Ishikawa (cell line): ENCODE measurements around the gene LRRC15.

ENCODE experiments used
- CEBPB ChIP-seq: IDR thresholded peaks from 2 replicates; pipeline ENCODE4 v1.6.1; 2012
- CREB1 ChIP-seq: IDR thresholded peaks from 2 replicates; pipeline ENCODE4 v1.6.1; 2012; ENCODE audit warnings: low read depth
- EGR1 ChIP-seq: IDR thresholded peaks from 2 replicates; pipeline ENCODE4 v1.6.1; 2012
- EP300 ChIP-seq: IDR thresholded peaks from 2 replicates; pipeline ENCODE4 v1.6.1; 2012; ENCODE audit warnings: borderline replicate concordance
- FOXM1 ChIP-seq: IDR thresholded peaks from 2 replicates; pipeline ENCODE4 v1.6.1; 2012; ENCODE audit warnings: low read depth, borderline replicate concordance
- NFIC ChIP-seq: IDR thresholded peaks from 2 replicates; pipeline ENCODE4 v1.6.1; 2012
- RAD21 ChIP-seq: IDR thresholded peaks from 2 replicates; pipeline ENCODE4 v1.6.1; 2012; ENCODE audit warnings: low read depth
- TAF1 ChIP-seq: IDR thresholded peaks from 2 replicates; pipeline ENCODE4 v1.6.1; 2012; ENCODE audit warnings: low read depth, mild to moderate bottlenecking
- TCF12 ChIP-seq: IDR thresholded peaks from 2 replicates; pipeline ENCODE4 v1.6.1; 2012; ENCODE audit warnings: low read depth
- YY1 ChIP-seq: IDR thresholded peaks from 2 replicates; pipeline ENCODE4 v1.6.1; 2012; ENCODE audit warnings: low read depth
- ZBTB7A ChIP-seq: IDR thresholded peaks from 2 replicates; pipeline ENCODE4 v1.6.1; 2012; ENCODE audit warnings: low read depth
- TF ChIP-seq, protein P1 (sequence below): IDR thresholded peaks from 2 replicates; pipeline ENCODE4 v1.6.1; 2012
- TF ChIP-seq, protein P2 (sequence below): IDR thresholded peaks from 2 replicates; pipeline ENCODE4 v1.6.1; 2012; ENCODE audit warnings: low read depth, mild to moderate bottlenecking
- TF ChIP-seq, protein P3 (sequence below): IDR thresholded peaks from 2 replicates; pipeline ENCODE4 v1.6.1; 2012

LRRC15 gene

DNA sequence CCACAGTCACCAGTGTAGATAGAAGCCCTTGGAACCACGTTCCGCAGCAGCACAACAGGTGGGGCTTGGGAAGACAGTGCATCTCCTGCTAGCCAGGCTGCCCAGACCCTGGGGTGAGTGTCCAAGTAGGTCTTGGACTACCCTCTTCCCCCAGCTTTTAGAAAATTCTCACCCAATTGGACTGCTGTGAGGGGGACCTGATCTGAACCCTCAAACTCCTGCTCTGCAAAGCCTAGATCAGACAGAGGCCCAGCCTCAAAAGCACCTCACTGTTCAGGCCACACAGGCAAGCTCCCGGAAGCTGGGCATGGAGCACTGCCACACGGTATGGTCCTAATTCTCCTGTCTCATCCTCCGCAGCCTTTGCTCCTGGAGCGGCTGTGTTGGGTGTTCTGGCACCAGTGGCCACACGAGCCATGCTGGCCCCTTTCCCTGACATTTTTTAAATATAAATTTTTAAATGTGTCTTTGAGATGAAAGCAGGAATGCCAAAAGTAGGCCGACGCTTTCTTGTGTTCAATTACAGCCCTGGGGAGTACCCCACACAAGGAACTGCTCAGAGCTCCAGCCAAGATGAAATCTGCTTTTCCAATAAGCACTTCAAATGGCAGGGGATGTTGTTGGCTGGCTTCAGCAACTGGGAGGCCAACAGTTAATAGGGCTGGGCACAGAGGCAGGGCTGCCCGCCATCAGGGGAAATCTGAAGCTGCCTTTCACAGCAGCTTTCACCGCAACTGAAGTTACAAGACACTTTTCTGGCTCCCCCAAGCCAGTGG is 59.3 kb downstream of the LRRC15 start:
- TF ChIP-seq EGR1: no peak
- no peak for TF ChIP-seq NFIC
- TF ChIP-seq TCF12: no peak
- no peak for TF ChIP-seq EP300
- TF ChIP-seq, protein P1, sequence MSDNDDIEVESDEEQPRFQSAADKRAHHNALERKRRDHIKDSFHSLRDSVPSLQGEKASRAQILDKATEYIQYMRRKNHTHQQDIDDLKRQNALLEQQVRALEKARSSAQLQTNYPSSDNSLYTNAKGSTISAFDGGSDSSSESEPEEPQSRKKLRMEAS: no peak
- no peak for TF ChIP-seq FOXM1
- no peak for TF ChIP-seq RAD21
- no peak for TF ChIP-seq CREB1
- no peak for TF ChIP-seq YY1
- TF ChIP-seq, protein P2, sequence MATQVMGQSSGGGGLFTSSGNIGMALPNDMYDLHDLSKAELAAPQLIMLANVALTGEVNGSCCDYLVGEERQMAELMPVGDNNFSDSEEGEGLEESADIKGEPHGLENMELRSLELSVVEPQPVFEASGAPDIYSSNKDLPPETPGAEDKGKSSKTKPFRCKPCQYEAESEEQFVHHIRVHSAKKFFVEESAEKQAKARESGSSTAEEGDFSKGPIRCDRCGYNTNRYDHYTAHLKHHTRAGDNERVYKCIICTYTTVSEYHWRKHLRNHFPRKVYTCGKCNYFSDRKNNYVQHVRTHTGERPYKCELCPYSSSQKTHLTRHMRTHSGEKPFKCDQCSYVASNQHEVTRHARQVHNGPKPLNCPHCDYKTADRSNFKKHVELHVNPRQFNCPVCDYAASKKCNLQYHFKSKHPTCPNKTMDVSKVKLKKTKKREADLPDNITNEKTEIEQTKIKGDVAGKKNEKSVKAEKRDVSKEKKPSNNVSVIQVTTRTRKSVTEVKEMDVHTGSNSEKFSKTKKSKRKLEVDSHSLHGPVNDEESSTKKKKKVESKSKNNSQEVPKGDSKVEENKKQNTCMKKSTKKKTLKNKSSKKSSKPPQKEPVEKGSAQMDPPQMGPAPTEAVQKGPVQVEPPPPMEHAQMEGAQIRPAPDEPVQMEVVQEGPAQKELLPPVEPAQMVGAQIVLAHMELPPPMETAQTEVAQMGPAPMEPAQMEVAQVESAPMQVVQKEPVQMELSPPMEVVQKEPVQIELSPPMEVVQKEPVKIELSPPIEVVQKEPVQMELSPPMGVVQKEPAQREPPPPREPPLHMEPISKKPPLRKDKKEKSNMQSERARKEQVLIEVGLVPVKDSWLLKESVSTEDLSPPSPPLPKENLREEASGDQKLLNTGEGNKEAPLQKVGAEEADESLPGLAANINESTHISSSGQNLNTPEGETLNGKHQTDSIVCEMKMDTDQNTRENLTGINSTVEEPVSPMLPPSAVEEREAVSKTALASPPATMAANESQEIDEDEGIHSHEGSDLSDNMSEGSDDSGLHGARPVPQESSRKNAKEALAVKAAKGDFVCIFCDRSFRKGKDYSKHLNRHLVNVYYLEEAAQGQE: no peak
- TF ChIP-seq CEBPB: no peak
- TF ChIP-seq TAF1: no peak
- TF ChIP-seq, protein P3, sequence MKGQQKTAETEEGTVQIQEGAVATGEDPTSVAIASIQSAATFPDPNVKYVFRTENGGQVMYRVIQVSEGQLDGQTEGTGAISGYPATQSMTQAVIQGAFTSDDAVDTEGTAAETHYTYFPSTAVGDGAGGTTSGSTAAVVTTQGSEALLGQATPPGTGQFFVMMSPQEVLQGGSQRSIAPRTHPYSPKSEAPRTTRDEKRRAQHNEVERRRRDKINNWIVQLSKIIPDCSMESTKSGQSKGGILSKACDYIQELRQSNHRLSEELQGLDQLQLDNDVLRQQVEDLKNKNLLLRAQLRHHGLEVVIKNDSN: no peak
- no peak for TF ChIP-seq ZBTB7A

- TF ChIP-seq ZBTB7A (no peak), EGR1 (no peak)
- TF ChIP-seq, protein P3: no peak
Observed at GRCh38 chr3:194308601-194309449, 60.7 kb downstream of the LRRC15 start.

GRCh38 chr3:194307849-194308248 is 61.7 kb downstream of the LRRC15 start:
- no peak for TF ChIP-seq CREB1
- TF ChIP-seq YY1: no peak
- no peak for TF ChIP-seq EGR1
- TF ChIP-seq NFIC: no peak
- TF ChIP-seq, protein P3: no peak

DNA sequence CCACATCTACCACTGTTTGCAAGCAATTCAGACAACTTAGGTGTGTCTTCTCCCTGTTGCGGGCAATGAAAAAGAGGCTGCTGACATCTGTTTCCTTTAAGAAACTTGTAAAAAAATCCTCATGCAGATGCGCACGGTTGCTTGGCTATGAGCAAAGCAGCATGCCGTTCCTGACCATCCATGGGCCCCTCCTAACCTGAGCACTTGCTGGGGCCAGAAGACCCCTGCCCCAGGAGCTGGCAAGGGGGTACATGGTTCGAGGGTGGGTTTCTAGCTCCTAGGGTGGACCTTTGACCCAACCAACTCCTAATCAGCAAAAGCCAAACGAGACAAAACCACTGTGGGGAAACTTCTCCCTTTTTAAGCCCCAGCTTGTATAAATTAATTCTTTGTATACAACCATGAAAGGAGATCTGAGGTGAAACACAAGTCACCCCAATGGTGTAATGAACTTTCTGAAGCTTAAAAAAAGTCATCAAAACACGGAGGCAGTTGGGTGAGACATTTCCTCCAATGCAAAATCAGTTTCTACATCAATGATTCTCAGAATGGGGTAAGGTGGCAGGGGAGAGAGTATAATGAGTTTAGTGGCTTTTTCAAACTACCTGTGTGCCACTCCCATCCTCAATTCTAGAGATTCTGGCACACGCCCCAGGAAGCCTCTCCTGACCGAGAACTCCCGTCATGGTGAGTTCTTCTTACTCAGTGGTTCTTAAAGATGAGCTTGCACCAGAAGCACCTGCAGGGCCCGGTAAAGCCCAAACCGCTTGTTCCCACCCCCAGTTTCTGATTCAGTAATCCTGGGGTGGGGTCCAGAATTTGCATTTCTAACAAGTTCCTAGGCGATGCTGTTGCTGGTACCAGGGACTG is 62.5 kb downstream of the LRRC15 start:
- TF ChIP-seq TCF12: no peak
- no peak for TF ChIP-seq RAD21
- TF ChIP-seq, protein P3: no peak
- peak; percentile 18; the same call in 1 of the 2 replicates for TF ChIP-seq FOXM1
- TF ChIP-seq CEBPB: no peak
- TF ChIP-seq, protein P1: no peak
- TF ChIP-seq CREB1: no peak

- TF ChIP-seq, protein P1: no peak
- TF ChIP-seq TCF12 (no peak), NFIC (no peak), RAD21 (no peak), CREB1 (no peak)
- TF ChIP-seq, protein P2: no peak
Observed at GRCh38 chr3:194306109-194306686, 63.3 kb downstream of the LRRC15 start.
